AG10803 (cell line): ENCODE results near the gene PCK1.

Experiments used
- DNase-seq: peaks from one replicate; pipeline ENCODE4 v3.0.0; 2010; ENCODE audit warnings: low read depth
- H3K4me3 ChIP-seq: 2 replicates; pipeline ENCODE4 v1.5.1; 2011; ENCODE audit warnings: mild to moderate bottlenecking, low read length, control low read depth
- TF ChIP-seq, protein P1 (sequence below): conservative IDR thresholded peaks from 2 replicates; pipeline ENCODE4 v1.5.1; 2011; ENCODE audit warnings: mild to moderate bottlenecking, low read length, control low read depth, inconsistent platforms

The PCK1 gene

GRCh38 chr20:57528148-57528547, 32.8 kb upstream of the PCK1 start:
- no peak for DNase-seq
- TF ChIP-seq, protein P1, sequence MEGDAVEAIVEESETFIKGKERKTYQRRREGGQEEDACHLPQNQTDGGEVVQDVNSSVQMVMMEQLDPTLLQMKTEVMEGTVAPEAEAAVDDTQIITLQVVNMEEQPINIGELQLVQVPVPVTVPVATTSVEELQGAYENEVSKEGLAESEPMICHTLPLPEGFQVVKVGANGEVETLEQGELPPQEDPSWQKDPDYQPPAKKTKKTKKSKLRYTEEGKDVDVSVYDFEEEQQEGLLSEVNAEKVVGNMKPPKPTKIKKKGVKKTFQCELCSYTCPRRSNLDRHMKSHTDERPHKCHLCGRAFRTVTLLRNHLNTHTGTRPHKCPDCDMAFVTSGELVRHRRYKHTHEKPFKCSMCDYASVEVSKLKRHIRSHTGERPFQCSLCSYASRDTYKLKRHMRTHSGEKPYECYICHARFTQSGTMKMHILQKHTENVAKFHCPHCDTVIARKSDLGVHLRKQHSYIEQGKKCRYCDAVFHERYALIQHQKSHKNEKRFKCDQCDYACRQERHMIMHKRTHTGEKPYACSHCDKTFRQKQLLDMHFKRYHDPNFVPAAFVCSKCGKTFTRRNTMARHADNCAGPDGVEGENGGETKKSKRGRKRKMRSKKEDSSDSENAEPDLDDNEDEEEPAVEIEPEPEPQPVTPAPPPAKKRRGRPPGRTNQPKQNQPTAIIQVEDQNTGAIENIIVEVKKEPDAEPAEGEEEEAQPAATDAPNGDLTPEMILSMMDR, result no peak
- no peak overlapping the region for H3K4me3 ChIP-seq

- H3K4me3 ChIP-seq, result no peak overlapping the region
- TF ChIP-seq, protein P1, result no peak
- no peak for DNase-seq
These were observed 31.7 kb upstream of the PCK1 start for GRCh38 chr20:57529160-57529585.

GRCh38 chr20:57529810-57530209, 31.1 kb upstream of the PCK1 start:
- DNase-seq, result no peak
- TF ChIP-seq, protein P1, result no peak
- no peak overlapping the region for H3K4me3 ChIP-seq

- TF ChIP-seq, protein P1, result no peak
- H3K4me3 ChIP-seq, result no peak overlapping the region
- no peak for DNase-seq
These were observed 30.5 kb upstream of the PCK1 start for GRCh38 chr20:57530327-57530981.

- DNase-seq, result no peak
- TF ChIP-seq, protein P1, result no peak
- no peak overlapping the region for H3K4me3 ChIP-seq
These were observed 28.8 kb upstream of the PCK1 start for GRCh38 chr20:57532104-57532503.

DNA sequence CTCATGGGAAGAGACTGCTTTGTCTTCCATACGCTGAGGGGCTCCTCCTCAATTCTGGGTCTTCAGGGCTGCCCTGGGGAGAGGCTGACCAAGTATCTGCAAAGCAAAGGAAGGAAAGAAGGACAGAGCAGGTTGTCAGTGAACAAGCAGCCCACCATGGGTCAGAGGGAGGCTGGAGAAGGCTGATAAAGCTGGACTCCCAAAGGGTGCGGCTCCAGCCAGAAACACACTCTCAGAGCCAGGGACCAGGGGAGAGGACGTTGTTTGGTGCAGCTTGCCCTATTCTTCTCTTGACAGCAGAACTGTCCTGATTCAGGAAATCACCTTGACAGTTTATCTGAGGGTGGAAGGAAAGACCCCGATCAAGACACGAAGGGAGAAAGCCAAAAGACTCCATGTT, 25.6 kb upstream of the PCK1 start:
- no peak for DNase-seq
- no peak overlapping the region for H3K4me3 ChIP-seq
- TF ChIP-seq, protein P1, result no peak

DNA sequence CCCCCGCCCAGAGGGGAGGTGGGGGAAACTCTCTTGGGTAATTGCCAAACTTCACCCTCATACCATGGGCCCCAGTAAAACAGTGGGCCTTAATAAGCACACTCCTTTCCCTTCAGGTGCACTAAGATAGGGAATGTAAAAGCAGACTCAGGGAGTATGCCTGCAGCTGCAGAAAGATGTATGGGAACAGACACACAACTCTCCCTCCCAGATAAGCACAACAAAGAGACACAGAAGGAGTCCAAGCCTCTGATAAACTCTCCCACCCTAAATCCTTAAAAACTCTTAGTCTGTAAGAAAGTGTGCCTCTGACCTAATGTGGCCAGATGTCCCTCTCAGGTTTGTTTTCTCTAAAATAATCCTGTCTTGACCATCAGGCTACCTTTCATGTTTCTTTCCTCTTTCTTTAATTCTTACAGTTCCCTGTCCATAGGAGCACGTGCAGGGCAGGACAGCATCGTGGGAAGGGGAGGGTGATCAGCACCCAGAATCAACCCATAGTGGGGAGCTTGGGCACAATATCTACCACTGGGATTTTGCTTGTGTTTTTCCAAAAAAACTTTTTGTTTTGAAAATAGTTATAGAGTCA, 24.7 kb upstream of the PCK1 start:
- no peak for DNase-seq
- TF ChIP-seq, protein P1, result no peak
- H3K4me3 ChIP-seq, result no peak overlapping the region
